Peyer's patch (tissue), 4 donors: ENCODE measurements around the gene ARNT2.
"Not testable (repeated sequence)": the region's sequence is repeated elsewhere in the genome, so short reads cannot be mapped to it uniquely, and the experiment has no call there.

Experiments used
- POLR2A ChIP-seq, 2 donors: fragments of 450-650 bp; IDR thresholded peaks; one replicate each; pipeline ENCODE4 v1.5.1; 2017; ENCODE audit warnings: antibody characterized with exemption in 2 of 2, mild to moderate bottlenecking in 2 of 2, moderate library complexity in 2 of 2
- TF ChIP-seq, protein P1 (sequence below), 6 experiments: fragments of 450-650 bp in 4 of 6; fragments of 200-600 bp in 2 of 6; sonication (generic) in 1 of 6; IDR thresholded peaks; one replicate each; pipeline ENCODE4 v1.5.1; 2017 to 2019; ENCODE audit warnings: antibody characterized with exemption in 6 of 6, mild to moderate bottlenecking in 3 of 6, moderate library complexity in 1 of 6

DNA sequence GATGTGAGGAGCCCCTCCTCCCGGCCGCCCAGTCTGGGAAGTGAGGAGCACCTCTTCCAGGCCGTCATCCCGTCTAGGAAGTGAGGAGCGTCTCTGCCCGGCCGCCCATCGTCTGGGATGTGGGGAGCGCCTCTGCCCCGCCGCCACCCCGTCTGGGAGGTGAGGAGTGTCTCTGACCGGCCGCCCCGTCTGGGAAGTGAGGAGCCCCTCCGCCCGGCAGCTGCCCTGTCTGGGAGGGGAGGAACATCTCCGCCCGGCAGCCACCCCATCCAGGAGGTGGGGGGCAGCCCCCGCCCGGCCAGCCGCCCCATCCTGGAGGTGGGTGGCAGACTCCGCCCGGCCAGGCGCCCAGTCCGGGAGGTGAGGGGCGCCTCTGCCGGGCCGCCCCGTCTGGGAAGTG, 243.2 kb downstream of the ARNT2 start:
- TF ChIP-seq, protein P1, sequence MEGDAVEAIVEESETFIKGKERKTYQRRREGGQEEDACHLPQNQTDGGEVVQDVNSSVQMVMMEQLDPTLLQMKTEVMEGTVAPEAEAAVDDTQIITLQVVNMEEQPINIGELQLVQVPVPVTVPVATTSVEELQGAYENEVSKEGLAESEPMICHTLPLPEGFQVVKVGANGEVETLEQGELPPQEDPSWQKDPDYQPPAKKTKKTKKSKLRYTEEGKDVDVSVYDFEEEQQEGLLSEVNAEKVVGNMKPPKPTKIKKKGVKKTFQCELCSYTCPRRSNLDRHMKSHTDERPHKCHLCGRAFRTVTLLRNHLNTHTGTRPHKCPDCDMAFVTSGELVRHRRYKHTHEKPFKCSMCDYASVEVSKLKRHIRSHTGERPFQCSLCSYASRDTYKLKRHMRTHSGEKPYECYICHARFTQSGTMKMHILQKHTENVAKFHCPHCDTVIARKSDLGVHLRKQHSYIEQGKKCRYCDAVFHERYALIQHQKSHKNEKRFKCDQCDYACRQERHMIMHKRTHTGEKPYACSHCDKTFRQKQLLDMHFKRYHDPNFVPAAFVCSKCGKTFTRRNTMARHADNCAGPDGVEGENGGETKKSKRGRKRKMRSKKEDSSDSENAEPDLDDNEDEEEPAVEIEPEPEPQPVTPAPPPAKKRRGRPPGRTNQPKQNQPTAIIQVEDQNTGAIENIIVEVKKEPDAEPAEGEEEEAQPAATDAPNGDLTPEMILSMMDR (IDR thresholded peaks at IDR 0.05) = not testable (repeated sequence)
- TF ChIP-seq POLR2A (IDR thresholded peaks at IDR 0.05) = not testable (repeated sequence)
